RPMI8226 (cell line): ENCODE measurements around the gene CTNNBL1.
A peak's percentile ranks its signal among the peaks of the same experiment; 100 is the strongest.
"Not testable (repeated sequence)": the region's sequence is repeated elsewhere in the genome, so short reads cannot be mapped to it uniquely, and the experiment has no call there.

Source experiments
- DNase-seq: peaks from one replicate; pipeline ENCODE4 v3.0.0-alpha.2; 2015

The CTNNBL1 gene

GRCh38 chr20:37693635-37694626, at the start of gene CTNNBL1:
TSS of gene CTNNBL1 (plus strand) at chr20:37694030. CDS start at chr20:37694123, 93 bp downstream.
- DNase-seq = peak; percentile 98

GRCh38 chr20:37644605-37645004, 49.2 kb upstream of the CTNNBL1 start:
- no peak for DNase-seq

GRCh38 chr20:37647946-37648345, 45.9 kb upstream of the CTNNBL1 start:
- no peak for DNase-seq

GRCh38 chr20:37649017-37649416, 44.8 kb upstream of the CTNNBL1 start:
- DNase-seq = no peak

- DNase-seq = no peak
Observed at GRCh38 chr20:37649676-37650370, 44.0 kb upstream of the CTNNBL1 start.

- DNase-seq = no peak
Observed at GRCh38 chr20:37650661-37651060, 43.2 kb upstream of the CTNNBL1 start.

GRCh38 chr20:37651932-37652331, 41.9 kb upstream of the CTNNBL1 start:
- DNase-seq = peak; percentile 79

- no peak for DNase-seq
Observed at GRCh38 chr20:37656945-37657344, 36.9 kb upstream of the CTNNBL1 start.

GRCh38 chr20:37657924-37658804, 35.7 kb upstream of the CTNNBL1 start:
- no peak for DNase-seq

- DNase-seq = no peak
Observed at GRCh38 chr20:37661519-37661918, 32.3 kb upstream of the CTNNBL1 start.

GRCh38 chr20:37662308-37662707, 31.5 kb upstream of the CTNNBL1 start:
- no peak for DNase-seq

GRCh38 chr20:37664595-37664994, 29.2 kb upstream of the CTNNBL1 start:
- not testable (repeated sequence) for DNase-seq

GRCh38 chr20:37668166-37668565, 25.7 kb upstream of the CTNNBL1 start:
- no peak for DNase-seq

- no peak for DNase-seq
Observed at GRCh38 chr20:37669062-37669772, 24.6 kb upstream of the CTNNBL1 start.

- no peak for DNase-seq
Observed at GRCh38 chr20:37669773-37670236, 24.0 kb upstream of the CTNNBL1 start.

GRCh38 chr20:37670351-37670791, 23.5 kb upstream of the CTNNBL1 start:
- DNase-seq = no peak

- no peak for DNase-seq
Observed at GRCh38 chr20:37672143-37672542, 21.7 kb upstream of the CTNNBL1 start.

- no peak for DNase-seq
Observed at GRCh38 chr20:37673444-37673843, 20.4 kb upstream of the CTNNBL1 start.

- DNase-seq = no peak
Observed at GRCh38 chr20:37676440-37676839, 17.4 kb upstream of the CTNNBL1 start.

GRCh38 chr20:37677969-37678861, 15.6 kb upstream of the CTNNBL1 start:
- no peak for DNase-seq

- not testable (repeated sequence) for DNase-seq
Observed at GRCh38 chr20:37679751-37680150, 14.1 kb upstream of the CTNNBL1 start.
